ENCODE data around the gene QPCT.

GRCh38 chr2:37295469-37296073, 48.9 kb upstream of the QPCT start:
- TF ChIP-seq CTCF (IDR thresholded peaks at IDR 0.05) (no peak), POLR2A (IDR thresholded peaks at IDR 0.05) (no peak)

Data from esophagus squamous epithelium (tissue), 4 donors.